GM11168 (cell line): ENCODE results near the gene RILPL1.
"Not testable (repeated sequence)": the region's sequence is repeated elsewhere in the genome, so short reads cannot be mapped to it uniquely, and the experiment has no call there.

Experiments used
- in situ Hi-C: fragments of 300-500 bp; cut with MboI; formaldehyde crosslinking; loops from one replicate; pipeline ENCODE4 v1.12.0; 2022; ENCODE audit warnings: low sequenced_read_pairs; ENCODE audit not compliant: unreplicated experiment

RILPL1 gene

GRCh38 chr12:123474485-123475245 is 58.9 kb downstream of the RILPL1 start:
- in situ Hi-C loops, result loop anchor here (10.0 kb wide), 1 partner anchor 100 kb away; no protein-coding TSS in a partner anchor

GRCh38 chr12:123472438-123472849 is 61.1 kb downstream of the RILPL1 start:
- in situ Hi-C loops, result loop anchor here (10.0 kb wide), 1 partner anchor 102 kb away; no protein-coding TSS in a partner anchor

- in situ Hi-C loops, result loop anchor here (10.0 kb wide), 1 partner anchor 103 kb away; no protein-coding TSS in a partner anchor
These were observed 62.0 kb downstream of the RILPL1 start for GRCh38 chr12:123471374-123472068.

GRCh38 chr12:123469978-123470377 is 63.5 kb downstream of the RILPL1 start:
- in situ Hi-C loops, result loop anchor here (10.0 kb wide), 1 partner anchor 105 kb away; no protein-coding TSS in a partner anchor

GRCh38 chr12:123468786-123469185 is 64.7 kb downstream of the RILPL1 start:
- in situ Hi-C loops, result no loop called here

GRCh38 chr12:123465084-123465483 is 68.4 kb downstream of the RILPL1 start:
- in situ Hi-C loops, result no loop called here

GRCh38 chr12:123463174-123463573 is 70.3 kb downstream of the RILPL1 start:
- in situ Hi-C loops, result not testable (repeated sequence)

- in situ Hi-C loops, result no loop called here
These were observed 75.3 kb downstream of the RILPL1 start, which contains the start of gene SNRNP35 for GRCh38 chr12:123457980-123458779. Gene SNRNP35 (plus strand): TSS chr12:123458139. CDS start chr12:123465541, 7,402 bp downstream.

GRCh38 chr12:123453165-123453564 is 80.4 kb downstream of the RILPL1 start:
- in situ Hi-C loops, result no loop called here

- in situ Hi-C loops, result not testable (repeated sequence)
These were observed 81.3 kb downstream of the RILPL1 start for GRCh38 chr12:123452276-123452550.

- in situ Hi-C loops, result no loop called here
These were observed 82.9 kb downstream of the RILPL1 start for GRCh38 chr12:123450636-123451035.

GRCh38 chr12:123449856-123450255 is 83.7 kb downstream of the RILPL1 start:
- in situ Hi-C loops, result no loop called here

- in situ Hi-C loops, result no loop called here
These were observed 84.2 kb downstream of the RILPL1 start for GRCh38 chr12:123449249-123449733.

- in situ Hi-C loops, result no loop called here
These were observed 87.2 kb downstream of the RILPL1 start for GRCh38 chr12:123446333-123446713.

GRCh38 chr12:123445388-123446332 is 87.9 kb downstream of the RILPL1 start:
- in situ Hi-C loops, result no loop called here

- in situ Hi-C loops, result no loop called here
These were observed 89.2 kb downstream of the RILPL1 start for GRCh38 chr12:123444092-123445026.

- in situ Hi-C loops, result no loop called here
These were observed 90.7 kb downstream of the RILPL1 start for GRCh38 chr12:123442774-123443173.

GRCh38 chr12:123441523-123442164 is 91.9 kb downstream of the RILPL1 start:
- in situ Hi-C loops, result no loop called here
